Measurements from ENCODE around the gene GMPR. TPM values are rescaled to one million over a fixed set of nuclear protein-coding genes. Genes with fewer than 3 reads are reported as not detected.

The GMPR gene
- total RNA-seq, 6 donors from 2014 or later = 10.5 to 25.6 (median 16.4) TPM

DNA sequence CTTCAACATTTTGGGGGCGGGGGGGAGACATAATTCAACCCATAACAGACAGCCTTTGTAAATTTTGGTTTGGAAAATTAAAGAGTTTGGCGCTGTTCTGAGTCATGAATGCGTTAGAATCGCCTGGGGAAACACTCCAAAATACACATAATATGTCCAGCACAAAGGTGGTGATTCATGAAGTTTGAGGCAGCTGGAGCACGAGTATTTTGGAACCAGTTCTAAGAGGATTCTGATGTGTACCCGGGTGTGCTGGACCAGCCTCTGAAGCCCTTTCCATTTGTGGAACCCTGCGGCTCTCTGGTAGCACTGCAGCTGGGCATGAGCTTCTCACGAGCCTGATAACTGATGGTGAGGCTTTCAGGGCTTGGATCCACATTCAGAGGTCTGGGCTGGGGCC, 4.7 kb downstream of the GMPR start:
- Histone ChIP-seq H3K27ac (no peak overlapping the region), H3K4me1 (peaks cover 5 to 17% (median 6%) of the 10 kb centered on the region in 4 donors), H3K9me3 (no peaks in the 10 kb centered on the region), H3K36me3 (peaks cover 0 to 13% (median 4%) of the 10 kb centered on the region in 4 donors), H3K27me3 (no peaks in the 10 kb centered on the region), H3K4me3 (no peak overlapping the region)
- no peak for ATAC-seq (ENCODE audit: low FRiP score in 2 of 2)
- no peak for TF ChIP-seq POLR2AphosphoS5 (IDR thresholded peaks at IDR 0.05)
- TF ChIP-seq POLR2A (IDR thresholded peaks at IDR 0.05) = no peak
- TF ChIP-seq, protein P1, sequence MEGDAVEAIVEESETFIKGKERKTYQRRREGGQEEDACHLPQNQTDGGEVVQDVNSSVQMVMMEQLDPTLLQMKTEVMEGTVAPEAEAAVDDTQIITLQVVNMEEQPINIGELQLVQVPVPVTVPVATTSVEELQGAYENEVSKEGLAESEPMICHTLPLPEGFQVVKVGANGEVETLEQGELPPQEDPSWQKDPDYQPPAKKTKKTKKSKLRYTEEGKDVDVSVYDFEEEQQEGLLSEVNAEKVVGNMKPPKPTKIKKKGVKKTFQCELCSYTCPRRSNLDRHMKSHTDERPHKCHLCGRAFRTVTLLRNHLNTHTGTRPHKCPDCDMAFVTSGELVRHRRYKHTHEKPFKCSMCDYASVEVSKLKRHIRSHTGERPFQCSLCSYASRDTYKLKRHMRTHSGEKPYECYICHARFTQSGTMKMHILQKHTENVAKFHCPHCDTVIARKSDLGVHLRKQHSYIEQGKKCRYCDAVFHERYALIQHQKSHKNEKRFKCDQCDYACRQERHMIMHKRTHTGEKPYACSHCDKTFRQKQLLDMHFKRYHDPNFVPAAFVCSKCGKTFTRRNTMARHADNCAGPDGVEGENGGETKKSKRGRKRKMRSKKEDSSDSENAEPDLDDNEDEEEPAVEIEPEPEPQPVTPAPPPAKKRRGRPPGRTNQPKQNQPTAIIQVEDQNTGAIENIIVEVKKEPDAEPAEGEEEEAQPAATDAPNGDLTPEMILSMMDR (IDR thresholded peaks at IDR 0.05) = no peak
- no peak for TF ChIP-seq EP300 (IDR thresholded peaks at IDR 0.05)
- WGBS, 2 donors = 79 to 82% methylated on average over 7 to 8 of the region's 8 CpGs
- no peak for DNase-seq

DNA sequence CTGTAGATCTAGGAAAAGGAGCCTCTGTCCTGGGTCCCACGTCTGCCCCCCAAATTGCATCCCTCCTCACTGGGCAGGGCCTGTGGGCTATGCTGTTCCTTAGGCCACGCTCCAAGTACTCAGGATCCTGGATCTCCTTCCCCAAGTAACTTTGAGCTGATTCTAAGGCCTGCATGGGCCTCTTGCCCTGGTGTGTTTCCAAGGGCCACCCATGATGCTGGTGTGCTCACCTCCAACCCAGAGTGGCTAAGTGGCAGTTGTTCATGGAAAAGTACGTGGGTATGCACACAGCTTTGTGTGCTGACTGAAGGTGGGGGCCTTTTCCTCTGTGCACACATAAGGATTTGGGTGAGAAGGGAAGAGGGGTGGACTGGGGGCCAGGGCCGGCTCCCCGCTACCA, 5.3 kb downstream of the GMPR start:
- TF ChIP-seq POLR2A (IDR thresholded peaks at IDR 0.05) = no peak
- TF ChIP-seq, protein P1 (IDR thresholded peaks at IDR 0.05) = no peak
- TF ChIP-seq EP300 (IDR thresholded peaks at IDR 0.05) = no peak
- TF ChIP-seq POLR2AphosphoS5 (IDR thresholded peaks at IDR 0.05) = no peak
- ATAC-seq (ENCODE audit: low FRiP score in 2 of 2) (no peak), DNase-seq (no peak)
- Histone ChIP-seq H3K27ac (no peak overlapping the region), H3K36me3 (peaks cover 0 to 13% (median 4%) of the 10 kb centered on the region in 4 donors), H3K9me3 (no peaks in the 10 kb centered on the region), H3K27me3 (no peaks in the 10 kb centered on the region), H3K4me3 (no peak overlapping the region), H3K4me1 (peaks cover 5 to 15% (median 6%) of the 10 kb centered on the region in 4 donors)
- WGBS, 2 donors = 87 to 90% methylated on average over 5 of the region's 5 CpGs

DNA sequence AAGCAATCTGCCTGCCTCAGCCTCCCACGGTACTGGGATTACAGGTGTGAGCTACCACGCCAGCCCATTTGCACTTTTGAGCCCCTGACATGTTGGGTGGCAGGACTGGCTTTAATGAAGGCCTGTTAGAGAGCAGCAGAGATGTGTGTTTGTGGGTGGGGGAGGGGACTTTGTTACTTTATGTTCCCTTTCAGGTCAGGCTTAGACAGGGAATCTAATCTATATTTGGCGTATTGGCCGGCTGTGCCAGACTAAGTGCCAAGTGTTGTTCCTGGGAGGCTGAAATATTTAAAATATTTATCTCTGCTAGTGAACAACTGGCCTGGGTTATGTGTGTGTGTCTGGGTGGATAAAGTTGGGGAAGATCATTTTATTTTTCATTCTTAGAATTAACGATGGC, 6.1 kb downstream of the GMPR start:
- TF ChIP-seq POLR2A (IDR thresholded peaks at IDR 0.05) = no peak
- TF ChIP-seq POLR2AphosphoS5 (IDR thresholded peaks at IDR 0.05) = no peak
- DNase-seq (no peak), ATAC-seq (ENCODE audit: low FRiP score in 2 of 2) (no peak)
- WGBS, 2 donors = 82 to 97% methylated on average over 5 of the region's 5 CpGs
- Histone ChIP-seq H3K27ac (no peak overlapping the region), H3K4me3 (no peak overlapping the region), H3K9me3 (no peaks in the 10 kb centered on the region), H3K36me3 (peaks cover 0 to 14% (median 4%) of the 10 kb centered on the region in 4 donors), H3K4me1 (peaks cover 5 to 10% (median 6%) of the 10 kb centered on the region in 4 donors), H3K27me3 (no peaks in the 10 kb centered on the region)

DNA sequence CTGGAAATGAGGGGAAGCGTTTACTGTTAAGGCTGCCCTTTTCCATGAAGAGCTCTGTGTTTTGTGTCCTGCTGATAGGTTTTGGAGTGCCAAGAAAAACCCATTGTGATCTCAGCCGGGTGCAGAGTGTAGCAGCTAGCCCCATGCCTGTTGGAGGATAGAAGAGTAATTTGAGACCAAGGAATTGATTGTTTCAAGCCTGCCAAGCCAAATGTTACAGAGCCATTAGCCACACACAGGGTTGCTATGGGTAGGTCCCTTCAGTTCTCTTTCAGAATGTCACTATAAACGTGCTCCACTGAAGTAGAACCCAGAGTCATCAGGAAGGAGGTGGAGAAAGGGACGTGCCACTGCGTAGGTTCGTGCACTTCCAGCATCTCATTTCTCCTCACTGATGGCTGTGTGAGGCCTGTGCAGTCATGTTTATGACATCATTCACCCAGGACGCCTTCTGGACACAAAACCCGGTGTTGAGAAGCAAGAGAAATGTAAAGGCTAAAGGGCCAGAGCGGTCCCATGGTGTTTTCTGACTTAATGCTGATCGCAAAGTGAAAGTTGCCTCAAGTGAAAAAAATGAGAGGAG, 6.6 kb downstream of the GMPR start:
- Histone ChIP-seq H3K4me3 (no peak overlapping the region), H3K27ac (no peak overlapping the region), H3K4me1 (peaks cover under 1 to 6% (median 3%) of the 10 kb centered on the region in 4 donors), H3K9me3 (no peaks in the 10 kb centered on the region), H3K27me3 (no peaks in the 10 kb centered on the region), H3K36me3 (peaks cover 0 to 17% (median 4%) of the 10 kb centered on the region in 4 donors)
- WGBS, 2 donors = 81 to 86% methylated on average over 10 of the region's 10 CpGs
- TF ChIP-seq POLR2A (IDR thresholded peaks at IDR 0.05) (no peak), EP300 (IDR thresholded peaks at IDR 0.05) (no peak), POLR2AphosphoS5 (IDR thresholded peaks at IDR 0.05) (no peak)
- TF ChIP-seq, protein P1 (IDR thresholded peaks at IDR 0.05) = no peak
- ATAC-seq (ENCODE audit: low FRiP score in 2 of 2) (no peak), DNase-seq (no peak)

DNA sequence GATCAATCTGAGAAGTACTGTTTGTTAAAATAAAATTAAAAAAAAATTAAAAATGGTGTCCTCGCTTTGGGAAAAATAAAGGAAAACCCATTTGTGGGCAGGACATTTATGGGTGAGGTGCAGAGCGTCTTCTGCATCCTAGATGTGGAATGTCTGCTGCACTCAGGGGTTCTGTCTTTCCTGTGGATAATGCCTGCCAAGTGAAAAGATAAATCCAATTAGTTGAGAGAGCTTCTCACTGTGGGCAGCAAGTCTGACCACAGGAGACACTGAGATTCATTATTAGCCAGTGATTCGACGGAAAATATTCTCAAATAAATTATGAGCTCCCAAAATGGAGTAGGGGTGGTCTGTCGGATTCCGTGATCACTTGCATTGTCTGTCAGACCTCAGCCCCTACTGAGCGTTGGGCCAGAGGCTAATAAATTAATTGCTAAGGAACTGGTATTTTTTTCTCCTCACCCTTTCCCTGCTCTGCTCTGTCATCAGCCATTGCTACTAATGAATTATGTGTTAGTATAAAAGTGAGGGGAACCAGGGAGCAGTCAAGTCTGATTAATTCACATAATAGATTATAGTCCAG, 10.0 kb downstream of the GMPR start:
- no peak overlapping the region for H3K27ac ChIP-seq
- ATAC-seq (ENCODE audit: low FRiP score in 2 of 2) = no peak
- H3K4me3 ChIP-seq = no peak overlapping the region
- H3K36me3 ChIP-seq = peaks cover 0 to 24% (median 4%) of the 10 kb centered on the region in 4 donors
- TF ChIP-seq, protein P1 (IDR thresholded peaks at IDR 0.05) = no peak
- TF ChIP-seq POLR2A (IDR thresholded peaks at IDR 0.05) (no peak), POLR2AphosphoS5 (IDR thresholded peaks at IDR 0.05) (no peak), EP300 (IDR thresholded peaks at IDR 0.05) (no peak)
- H3K9me3 ChIP-seq = no peaks in the 10 kb centered on the region
- H3K27me3 ChIP-seq = no peaks in the 10 kb centered on the region
- DNase-seq = no peak
- H3K4me1 ChIP-seq = peaks cover 0 to 6% (median 0%) of the 10 kb centered on the region in 4 donors
- WGBS, 2 donors = 94 to 95% methylated on average over 7 of the region's 7 CpGs

Measured in upper lobe of left lung (tissue), 6 donors.